Measurements from ENCODE around the gene ZNF516.
A peak's percentile ranks its signal among the peaks of the same experiment; 100 is the strongest.
"Not testable (repeated sequence)": the region's sequence is repeated elsewhere in the genome, so short reads cannot be mapped to it uniquely, and the experiment has no call there.

The ZNF516 gene, protein sequence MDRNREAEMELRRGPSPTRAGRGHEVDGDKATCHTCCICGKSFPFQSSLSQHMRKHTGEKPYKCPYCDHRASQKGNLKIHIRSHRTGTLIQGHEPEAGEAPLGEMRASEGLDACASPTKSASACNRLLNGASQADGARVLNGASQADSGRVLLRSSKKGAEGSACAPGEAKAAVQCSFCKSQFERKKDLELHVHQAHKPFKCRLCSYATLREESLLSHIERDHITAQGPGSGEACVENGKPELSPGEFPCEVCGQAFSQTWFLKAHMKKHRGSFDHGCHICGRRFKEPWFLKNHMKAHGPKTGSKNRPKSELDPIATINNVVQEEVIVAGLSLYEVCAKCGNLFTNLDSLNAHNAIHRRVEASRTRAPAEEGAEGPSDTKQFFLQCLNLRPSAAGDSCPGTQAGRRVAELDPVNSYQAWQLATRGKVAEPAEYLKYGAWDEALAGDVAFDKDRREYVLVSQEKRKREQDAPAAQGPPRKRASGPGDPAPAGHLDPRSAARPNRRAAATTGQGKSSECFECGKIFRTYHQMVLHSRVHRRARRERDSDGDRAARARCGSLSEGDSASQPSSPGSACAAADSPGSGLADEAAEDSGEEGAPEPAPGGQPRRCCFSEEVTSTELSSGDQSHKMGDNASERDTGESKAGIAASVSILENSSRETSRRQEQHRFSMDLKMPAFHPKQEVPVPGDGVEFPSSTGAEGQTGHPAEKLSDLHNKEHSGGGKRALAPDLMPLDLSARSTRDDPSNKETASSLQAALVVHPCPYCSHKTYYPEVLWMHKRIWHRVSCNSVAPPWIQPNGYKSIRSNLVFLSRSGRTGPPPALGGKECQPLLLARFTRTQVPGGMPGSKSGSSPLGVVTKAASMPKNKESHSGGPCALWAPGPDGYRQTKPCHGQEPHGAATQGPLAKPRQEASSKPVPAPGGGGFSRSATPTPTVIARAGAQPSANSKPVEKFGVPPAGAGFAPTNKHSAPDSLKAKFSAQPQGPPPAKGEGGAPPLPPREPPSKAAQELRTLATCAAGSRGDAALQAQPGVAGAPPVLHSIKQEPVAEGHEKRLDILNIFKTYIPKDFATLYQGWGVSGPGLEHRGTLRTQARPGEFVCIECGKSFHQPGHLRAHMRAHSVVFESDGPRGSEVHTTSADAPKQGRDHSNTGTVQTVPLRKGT

DNA sequence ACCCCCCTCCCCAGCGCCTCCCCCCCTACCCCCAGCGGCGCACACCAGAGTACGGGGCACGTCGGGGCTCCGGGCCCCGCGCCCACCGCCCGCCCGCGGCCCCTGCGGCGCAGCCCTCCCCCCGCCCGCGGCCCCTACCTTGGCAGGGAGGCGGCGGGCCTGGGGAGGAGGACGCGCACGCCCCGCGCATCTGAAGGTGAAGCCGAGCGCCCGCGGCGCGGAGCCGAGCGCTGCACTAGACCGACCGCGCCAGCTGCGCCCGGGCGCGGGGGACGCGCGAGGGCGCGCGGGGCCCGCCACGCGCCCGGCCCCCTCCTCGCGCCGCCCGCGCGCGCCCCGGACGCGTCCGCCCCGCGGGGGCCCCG lies at the start of gene ZNF516:
Gene ZNF516 (minus strand): TSS at position 237 of the 365 bp plus-strand sequence. CDS start 52,188 bp downstream, outside the sequence.
- no peak for DNase-seq

- peak; percentile 60 for DNase-seq
These were observed 43.8 kb upstream of the ZNF516 start for GRCh38 chr18:76538846-76539245.

DNA sequence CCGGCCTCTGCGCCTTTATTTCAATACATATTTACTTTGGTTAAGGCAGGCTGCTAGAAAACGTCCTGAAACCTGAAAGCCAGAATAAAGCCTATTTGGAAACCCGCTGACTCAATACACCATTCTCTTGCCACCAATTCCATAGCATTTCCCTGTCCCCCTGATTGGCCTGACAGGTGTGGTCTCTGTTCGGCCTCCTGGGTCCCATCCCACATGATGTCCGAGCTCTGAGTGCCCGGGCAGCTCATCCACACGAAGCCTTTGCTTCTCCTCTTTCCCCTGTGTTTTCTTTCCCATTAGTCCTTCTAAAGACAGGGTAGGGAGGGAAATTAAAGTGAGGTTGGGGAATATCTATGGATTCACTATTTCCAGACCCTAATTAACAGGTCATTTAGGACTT lies 42.6 kb upstream of the ZNF516 start:
- DNase-seq = no peak

GRCh38 chr18:76536593-76536992 lies 41.6 kb upstream of the ZNF516 start:
- not testable (repeated sequence) for DNase-seq

- DNase-seq = no peak
These were observed 37.8 kb upstream of the ZNF516 start for GRCh38 chr18:76532875-76533274.

DNA sequence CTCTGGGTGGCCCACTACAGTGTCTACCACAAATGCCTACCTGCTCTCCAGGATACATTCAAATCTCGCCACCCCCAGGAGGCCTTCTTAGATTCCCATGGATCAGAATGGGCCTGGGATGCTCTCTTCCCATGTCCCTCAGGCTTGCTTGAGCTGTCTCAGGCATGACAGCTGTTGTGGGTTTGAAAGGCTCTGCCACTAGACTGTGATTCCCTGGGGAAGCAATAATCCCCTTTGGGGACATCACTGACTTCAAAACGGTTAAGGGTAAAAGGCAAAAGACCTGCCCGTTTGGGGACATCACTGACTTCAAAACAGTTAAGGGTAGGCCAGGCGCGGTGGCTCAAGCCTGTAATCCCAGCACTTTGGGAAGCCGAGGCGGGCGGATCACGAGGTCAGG lies 35.8 kb upstream of the ZNF516 start:
- DNase-seq = no peak

- DNase-seq = no peak
These were observed 35.3 kb upstream of the ZNF516 start for GRCh38 chr18:76530391-76530790.

GRCh38 chr18:76529433-76529811 lies 34.4 kb upstream of the ZNF516 start:
- DNase-seq = no peak

- DNase-seq = peak; percentile 79
These were observed 33.7 kb upstream of the ZNF516 start for GRCh38 chr18:76528477-76529432.

- no peak for DNase-seq
These were observed 30.9 kb upstream of the ZNF516 start for GRCh38 chr18:76525911-76526310.

- DNase-seq = peak; percentile 83
These were observed 30.1 kb upstream of the ZNF516 start for GRCh38 chr18:76524900-76525698.

DNA sequence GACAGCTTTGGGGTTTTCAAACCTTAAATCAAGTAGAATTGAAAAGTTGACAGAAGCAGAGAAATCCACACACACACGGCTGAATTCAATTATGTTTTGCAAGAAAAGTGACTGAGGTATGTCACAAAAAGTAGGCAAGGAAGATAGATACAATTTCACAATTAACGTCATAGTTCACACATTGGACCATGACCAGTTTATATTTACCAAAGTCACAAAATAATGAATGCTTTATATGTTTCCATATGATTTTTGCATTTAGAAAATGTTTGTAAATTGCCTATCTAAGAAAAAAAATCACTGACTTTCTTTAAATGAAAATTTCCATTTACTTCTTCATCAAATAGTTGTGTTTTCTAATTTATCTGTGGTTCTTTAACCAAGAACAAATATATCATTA lies 29.4 kb upstream of the ZNF516 start:
- DNase-seq = no peak

- DNase-seq = no peak
These were observed 27.5 kb upstream of the ZNF516 start for GRCh38 chr18:76522551-76522950.

GRCh38 chr18:76522122-76522503 lies 27.1 kb upstream of the ZNF516 start:
- no peak for DNase-seq

GRCh38 chr18:76521417-76522121 lies 26.5 kb upstream of the ZNF516 start:
- no peak for DNase-seq

- DNase-seq = no peak
These were observed 24.0 kb upstream of the ZNF516 start for GRCh38 chr18:76518860-76519538.

- peak; percentile 70 for DNase-seq
These were observed 23.2 kb upstream of the ZNF516 start for GRCh38 chr18:76518123-76518859.

GRCh38 chr18:76515576-76515975 lies 20.5 kb upstream of the ZNF516 start:
- no peak for DNase-seq

GRCh38 chr18:76514573-76514972 lies 19.5 kb upstream of the ZNF516 start:
- DNase-seq = no peak
